Peyer's patch (tissue), 4 donors: Measurements from ENCODE around the gene ATG101. TPM values are rescaled to one million over a fixed set of nuclear protein-coding genes. Genes with fewer than 3 reads are reported as not detected.

Experiments
- DNase-seq, 3 donors: peaks; one replicate each; pipeline ENCODE4 v3.0.0-alpha.2; 2017 to 2019
- H3K27ac ChIP-seq, 4 donors: fragments of 200-600 bp; sonication (generic); one replicate each; pipeline ENCODE4 v1.5.1; 2016 to 2019
- H3K27me3 ChIP-seq, 2 donors: fragments of 200-600 bp; sonication (generic); one replicate each; pipeline ENCODE4 v1.5.1; 2019
- H3K36me3 ChIP-seq, 3 donors: fragments of 200-600 bp; sonication (generic); one replicate each; pipeline ENCODE4 v1.5.1; 2016 to 2019
- H3K4me1 ChIP-seq, 4 donors: fragments of 200-600 bp; sonication (generic); one replicate each; pipeline ENCODE4 v1.5.1; 2016 to 2019
- H3K4me3 ChIP-seq, 4 donors: fragments of 200-600 bp; sonication (generic); 1 replicate in 3 of 4; 2 replicates in 1 of 4; pipeline ENCODE4 v1.5.1; 2016 to 2019; ENCODE audit warnings: mild to moderate bottlenecking in 1 of 4
- H3K9me3 ChIP-seq, 4 donors: fragments of 200-600 bp; sonication (generic); one replicate each; pipeline ENCODE4 v1.5.1; 2016 to 2019; ENCODE audit warnings: mild to moderate bottlenecking in 1 of 4
- POLR2A ChIP-seq, 2 donors: fragments of 450-650 bp; IDR thresholded peaks; one replicate each; pipeline ENCODE4 v1.5.1; 2017; ENCODE audit warnings: antibody characterized with exemption in 2 of 2, mild to moderate bottlenecking in 2 of 2, moderate library complexity in 2 of 2
- total RNA-seq, 4 donors: library from RNA; depleted of rRNA; stranded (reverse); fragments of >200 nt; gene quantifications; one replicate each; pipeline ENCODE4 v1.1.0, GENCODE V29; 2016
- TF ChIP-seq, protein P1 (sequence below), 6 experiments: fragments of 450-650 bp in 4 of 6; fragments of 200-600 bp in 2 of 6; sonication (generic) in 1 of 6; IDR thresholded peaks; one replicate each; pipeline ENCODE4 v1.5.1; 2017 to 2019; ENCODE audit warnings: antibody characterized with exemption in 6 of 6, mild to moderate bottlenecking in 3 of 6, moderate library complexity in 1 of 6

ATG101 gene
- total RNA-seq, 4 donors from 2014 or later: 31.5 to 39.6 (median 33.9) TPM

DNA sequence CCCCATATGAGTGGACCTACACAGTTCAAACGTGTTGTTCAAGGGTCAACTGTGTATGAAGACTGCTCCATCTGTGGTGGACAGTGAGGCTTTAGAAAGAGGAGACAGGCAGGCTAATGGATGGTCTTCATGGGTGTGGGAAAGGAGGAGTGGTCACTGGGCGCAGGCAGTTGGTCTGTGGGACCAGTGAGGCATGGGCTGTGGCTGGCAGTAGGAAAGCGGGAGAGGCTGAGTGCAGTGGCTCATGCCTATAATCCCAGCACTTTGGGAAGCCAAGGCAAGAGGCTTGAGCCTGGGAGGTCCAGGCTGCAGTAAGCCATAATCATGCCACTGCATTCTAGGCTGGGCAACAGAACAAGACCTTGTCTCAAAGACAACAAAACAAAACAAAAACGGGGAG lies 20.5 kb upstream of the ATG101 start:
- Histone ChIP-seq H3K27me3 (no peaks in the 10 kb centered on the region), H3K36me3 (peaks cover 0 to 3% (median 0%) of the 10 kb centered on the region in 3 donors), H3K9me3 (no peaks in the 10 kb centered on the region), H3K4me3 (no peak overlapping the region), H3K27ac (no peak overlapping the region), H3K4me1 (peaks cover 0 to 45% (median 18%) of the 10 kb centered on the region in 4 donors)
- TF ChIP-seq POLR2A (IDR thresholded peaks at IDR 0.05): no peak
- TF ChIP-seq, protein P1, sequence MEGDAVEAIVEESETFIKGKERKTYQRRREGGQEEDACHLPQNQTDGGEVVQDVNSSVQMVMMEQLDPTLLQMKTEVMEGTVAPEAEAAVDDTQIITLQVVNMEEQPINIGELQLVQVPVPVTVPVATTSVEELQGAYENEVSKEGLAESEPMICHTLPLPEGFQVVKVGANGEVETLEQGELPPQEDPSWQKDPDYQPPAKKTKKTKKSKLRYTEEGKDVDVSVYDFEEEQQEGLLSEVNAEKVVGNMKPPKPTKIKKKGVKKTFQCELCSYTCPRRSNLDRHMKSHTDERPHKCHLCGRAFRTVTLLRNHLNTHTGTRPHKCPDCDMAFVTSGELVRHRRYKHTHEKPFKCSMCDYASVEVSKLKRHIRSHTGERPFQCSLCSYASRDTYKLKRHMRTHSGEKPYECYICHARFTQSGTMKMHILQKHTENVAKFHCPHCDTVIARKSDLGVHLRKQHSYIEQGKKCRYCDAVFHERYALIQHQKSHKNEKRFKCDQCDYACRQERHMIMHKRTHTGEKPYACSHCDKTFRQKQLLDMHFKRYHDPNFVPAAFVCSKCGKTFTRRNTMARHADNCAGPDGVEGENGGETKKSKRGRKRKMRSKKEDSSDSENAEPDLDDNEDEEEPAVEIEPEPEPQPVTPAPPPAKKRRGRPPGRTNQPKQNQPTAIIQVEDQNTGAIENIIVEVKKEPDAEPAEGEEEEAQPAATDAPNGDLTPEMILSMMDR (IDR thresholded peaks at IDR 0.05): no peak
- DNase-seq: no peak

GRCh38 chr12:52049688-52050087 lies 20.1 kb upstream of the ATG101 start:
- DNase-seq: no peak
- TF ChIP-seq, protein P1 (IDR thresholded peaks at IDR 0.05): no peak
- no peak for TF ChIP-seq POLR2A (IDR thresholded peaks at IDR 0.05)
- Histone ChIP-seq H3K27me3 (no peaks in the 10 kb centered on the region), H3K9me3 (no peaks in the 10 kb centered on the region), H3K36me3 (peaks cover 0 to 7% (median 0%) of the 10 kb centered on the region in 3 donors), H3K4me1 (peaks cover 0 to 46% (median 18%) of the 10 kb centered on the region in 4 donors), H3K4me3 (no peak overlapping the region), H3K27ac (peak overlapping the region in 1 of 4 donors; percentile 95)

- DNase-seq: no peak
- H3K9me3 ChIP-seq: no peaks in the 10 kb centered on the region
- peaks cover 0 to 46% (median 18%) of the 10 kb centered on the region in 4 donors for H3K4me1 ChIP-seq
- no peak for TF ChIP-seq POLR2A (IDR thresholded peaks at IDR 0.05)
- TF ChIP-seq, protein P1 (IDR thresholded peaks at IDR 0.05): no peak
- peak overlapping the region; percentile 93 to 96 (median 96) for H3K27ac ChIP-seq
- peak overlapping the region; percentile 59 to 68 (median 61) for H3K4me3 ChIP-seq
- no peaks in the 10 kb centered on the region for H3K27me3 ChIP-seq
- H3K36me3 ChIP-seq: peaks cover 0 to 11% (median 0%) of the 10 kb centered on the region in 3 donors
These were observed 19.5 kb upstream of the ATG101 start for GRCh38 chr12:52050116-52050757.

DNA sequence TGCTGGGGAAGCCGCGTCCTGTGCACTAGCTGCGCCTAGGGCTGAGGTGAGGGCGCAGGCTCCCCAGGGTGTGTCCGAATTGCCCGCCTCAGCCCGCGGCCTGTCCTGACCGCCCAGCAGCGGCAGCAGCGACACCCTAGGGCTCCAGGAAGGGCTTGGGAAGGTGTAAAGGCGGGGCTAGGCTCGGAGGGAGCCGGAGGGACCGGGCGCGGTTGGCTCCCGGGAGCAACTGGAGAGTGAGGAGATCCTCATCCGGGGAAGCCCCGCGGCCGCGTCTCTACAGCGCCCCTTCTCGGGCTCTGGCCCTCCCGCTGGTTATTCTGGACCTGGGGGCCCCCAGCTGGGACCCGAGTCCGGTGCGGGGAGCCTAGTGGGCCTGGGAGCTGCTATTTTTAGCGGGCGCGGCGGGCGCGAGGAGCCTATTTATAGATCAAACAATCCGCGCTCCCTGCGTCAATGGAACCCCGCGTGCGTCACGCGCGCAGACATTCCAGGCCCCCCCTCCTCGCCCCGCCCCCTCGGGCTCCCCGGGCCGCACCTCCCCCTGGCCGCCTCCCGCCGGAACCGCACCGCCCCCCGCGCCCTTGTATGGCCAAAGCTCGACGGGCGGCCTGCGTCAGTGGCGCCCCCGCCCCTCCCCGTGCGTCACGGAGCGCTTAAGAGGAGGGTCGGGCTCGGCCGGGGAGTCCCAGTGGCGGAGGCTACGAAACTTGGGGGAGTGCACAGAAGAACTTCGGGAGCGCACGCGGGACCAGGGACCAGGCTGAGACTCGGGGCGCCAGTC lies 18.8 kb upstream of the ATG101 start, which contains the start of gene NR4A1:
Gene NR4A1, plus strand, starts transcription at position 685 of the 784 bp plus-strand sequence. CDS start 2,887 bp downstream, outside the sequence.
- Histone ChIP-seq H3K27me3 (no peaks in the 10 kb centered on the region), H3K9me3 (no peaks in the 10 kb centered on the region), H3K27ac (peak within 1 kb of the TSS; percentile 93 to 96 (median 96)), H3K4me1 (peaks cover 0 to 41% (median 14%) of the 10 kb centered on the region in 4 donors), H3K36me3 (peaks cover 0 to 19% (median 0%) of the 10 kb centered on the region in 3 donors), H3K4me3 (peak within 1 kb of the TSS; percentile 59 to 68 (median 61))
- DNase-seq: peak; percentile 99 to 100 (median 100)
- peak; percentile 79 to 95 for TF ChIP-seq POLR2A (IDR thresholded peaks at IDR 0.05)
- TF ChIP-seq, protein P1 (IDR thresholded peaks at IDR 0.05): peak in 3 of 6 experiments; percentile 1 to 31 (median 6)

DNA sequence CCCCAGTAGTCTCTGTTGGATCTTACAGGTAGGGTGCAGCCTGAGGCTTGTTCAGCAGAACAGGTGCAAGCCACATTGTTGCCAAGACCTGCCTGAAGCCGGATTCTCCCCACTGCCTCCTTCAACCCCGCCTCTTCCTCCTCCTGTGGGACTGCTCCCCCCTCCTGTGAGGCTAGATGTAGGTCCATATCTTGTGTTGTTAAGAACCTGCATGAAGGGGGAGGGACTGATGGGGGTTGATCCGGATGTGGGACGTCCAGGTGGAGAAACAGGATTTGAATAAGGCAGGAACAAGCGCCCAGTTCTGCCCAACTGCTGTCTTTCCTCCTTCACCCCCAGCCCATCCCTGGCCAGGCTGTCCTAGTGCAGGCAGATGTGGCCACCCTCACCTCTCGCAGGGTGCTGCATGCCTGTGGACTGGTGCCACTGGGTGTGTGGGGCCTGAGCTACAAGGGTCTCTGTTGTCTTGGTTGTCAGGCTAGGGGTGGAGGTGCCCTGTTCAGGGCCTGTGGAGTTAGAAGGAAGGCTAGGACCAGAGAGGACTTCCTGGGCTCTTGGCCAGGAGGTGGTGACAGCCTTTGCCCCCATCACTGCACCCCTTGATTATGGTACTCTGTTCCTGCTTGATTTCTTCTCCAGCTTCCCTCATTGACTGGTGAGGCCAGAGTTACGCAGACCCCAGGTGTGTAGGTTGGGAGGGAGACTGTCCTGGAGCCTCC lies 17.2 kb upstream of the ATG101 start:
- Histone ChIP-seq H3K27ac (peak overlapping the region; percentile 93 to 96 (median 96)), H3K36me3 (peaks cover 0 to 35% (median 0%) of the 10 kb centered on the region in 3 donors), H3K9me3 (no peaks in the 10 kb centered on the region), H3K4me1 (peaks cover 0 to 32% (median 11%) of the 10 kb centered on the region in 4 donors), H3K27me3 (no peaks in the 10 kb centered on the region), H3K4me3 (peak overlapping the region; percentile 59 to 68 (median 61))
- TF ChIP-seq POLR2A (IDR thresholded peaks at IDR 0.05): peak; percentile 16 to 46
- TF ChIP-seq, protein P1 (IDR thresholded peaks at IDR 0.05): no peak
- DNase-seq: peak; percentile 48 to 76 (median 71)
